Upper lobe of left lung (tissue), 6 donors: Measurements from ENCODE around the gene CD247. TPM values are rescaled to one million over a fixed set of nuclear protein-coding genes. Genes with fewer than 3 reads are reported as not detected.

Source experiments
- ATAC-seq, 2 donors: fragments of 200-7000 bp; cut with Tn5 transposase; one replicate each; pipeline ENCODE4 v1.9.1; 2022; ENCODE audit warnings: mild to moderate bottlenecking in 2 of 2, moderate library complexity in 2 of 2; ENCODE audit not compliant: low FRiP score in 2 of 2
- DNase-seq, 2 donors: peaks; one replicate each; pipeline ENCODE4 v3.0.0-alpha.2; 2019 to 2020
- H3K27ac ChIP-seq, 4 donors: fragments of 200-600 bp; sonication (generic); one replicate each; pipeline ENCODE4 v1.5.1; 2016 to 2019
- H3K27me3 ChIP-seq, 4 donors: fragments of 200-600 bp; sonication (generic); one replicate each; pipeline ENCODE4 v1.5.1; 2017 to 2019
- H3K36me3 ChIP-seq, 4 donors: fragments of 200-600 bp; sonication (generic); one replicate each; pipeline ENCODE4 v1.5.1; 2016 to 2019
- H3K4me1 ChIP-seq, 4 donors: fragments of 200-600 bp; sonication (generic); one replicate each; pipeline ENCODE4 v1.5.1; 2018 to 2019
- H3K4me3 ChIP-seq, 4 donors: fragments of 200-600 bp; sonication (generic); one replicate each; pipeline ENCODE4 v1.5.1; 2017 to 2019; ENCODE audit warnings: mild to moderate bottlenecking in 2 of 4, moderate library complexity in 1 of 4
- H3K9me3 ChIP-seq, 4 donors: fragments of 200-600 bp; sonication (generic); one replicate each; pipeline ENCODE4 v1.5.1; 2018 to 2019
- EP300 ChIP-seq, 4 donors: sonication (generic); formaldehyde crosslinking; IDR thresholded peaks; one replicate each; pipeline ENCODE4 v1.5.1; 2017; ENCODE audit warnings: antibody characterized with exemption in 4 of 4, control low read depth in 2 of 4
- POLR2A ChIP-seq, 4 donors: fragments of 450-650 bp; IDR thresholded peaks; one replicate each; pipeline ENCODE4 v1.5.1; 2016 to 2017; ENCODE audit warnings: antibody characterized with exemption in 4 of 4, mild to moderate bottlenecking in 2 of 4
- POLR2AphosphoS5 ChIP-seq, 2 donors: sonication (generic); formaldehyde crosslinking; IDR thresholded peaks; one replicate each; pipeline ENCODE4 v1.5.1; 2017; ENCODE audit warnings: antibody characterized with exemption in 2 of 2
- WGBS, 2 donors: methylation state at CpG; one replicate each; pipeline ENCODE4 v1.1.5; 2017 to 2018; 5-methylcytosine and 5-hydroxymethylcytosine counted together
- total RNA-seq, 6 donors: library from RNA; depleted of rRNA in 4 of 6; stranded (reverse); fragments of >200 nt in 4 of 6; gene quantifications; one replicate each; pipeline versions ENCODE4 v1.1.0 to v1.2.1, GENCODE V29; 2016 to 2021
- TF ChIP-seq, protein P1 (sequence below), 6 experiments: fragments of 450-650 bp in 4 of 6; fragments of 200-600 bp in 2 of 6; sonication (generic) in 2 of 6; IDR thresholded peaks; one replicate each; pipeline ENCODE4 v1.5.1; 2016 to 2019; ENCODE audit warnings: antibody characterized with exemption in 6 of 6
- donor health status: DM: no; HTN: no; CAD: no; lungs with moderate emphysema.
- donor health status: DM: no; HTN: yes; CAD: no; lungs with severe emphysema.

CD247 gene
- total RNA-seq, 6 donors from 2014 or later, result 5.0 to 14.7 (median 8.7) TPM

DNA sequence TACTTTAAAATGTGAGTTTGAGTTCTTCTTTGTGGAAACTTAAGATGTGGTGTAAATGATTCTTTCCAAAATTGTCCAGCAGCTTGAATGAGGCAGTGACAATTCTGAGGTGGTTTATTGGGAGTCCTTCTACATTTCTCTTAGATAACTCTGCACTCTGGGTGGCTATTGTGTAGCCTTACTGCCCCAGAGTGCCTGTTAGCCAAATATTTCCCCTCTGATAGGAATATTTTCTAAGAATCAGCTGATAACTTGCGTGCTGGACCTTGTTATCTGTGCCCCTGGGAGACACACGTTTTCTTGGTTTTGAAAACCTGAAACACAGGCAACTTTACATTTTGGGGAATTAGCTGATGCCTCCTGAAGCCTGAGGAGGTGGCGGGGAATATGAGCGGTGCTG, 91.6 kb downstream of the CD247 start:
- no peak overlapping the region for H3K27ac ChIP-seq
- TF ChIP-seq POLR2A (IDR thresholded peaks at IDR 0.05) (no peak), POLR2AphosphoS5 (IDR thresholded peaks at IDR 0.05) (no peak), EP300 (IDR thresholded peaks at IDR 0.05) (no peak)
- TF ChIP-seq, protein P1, sequence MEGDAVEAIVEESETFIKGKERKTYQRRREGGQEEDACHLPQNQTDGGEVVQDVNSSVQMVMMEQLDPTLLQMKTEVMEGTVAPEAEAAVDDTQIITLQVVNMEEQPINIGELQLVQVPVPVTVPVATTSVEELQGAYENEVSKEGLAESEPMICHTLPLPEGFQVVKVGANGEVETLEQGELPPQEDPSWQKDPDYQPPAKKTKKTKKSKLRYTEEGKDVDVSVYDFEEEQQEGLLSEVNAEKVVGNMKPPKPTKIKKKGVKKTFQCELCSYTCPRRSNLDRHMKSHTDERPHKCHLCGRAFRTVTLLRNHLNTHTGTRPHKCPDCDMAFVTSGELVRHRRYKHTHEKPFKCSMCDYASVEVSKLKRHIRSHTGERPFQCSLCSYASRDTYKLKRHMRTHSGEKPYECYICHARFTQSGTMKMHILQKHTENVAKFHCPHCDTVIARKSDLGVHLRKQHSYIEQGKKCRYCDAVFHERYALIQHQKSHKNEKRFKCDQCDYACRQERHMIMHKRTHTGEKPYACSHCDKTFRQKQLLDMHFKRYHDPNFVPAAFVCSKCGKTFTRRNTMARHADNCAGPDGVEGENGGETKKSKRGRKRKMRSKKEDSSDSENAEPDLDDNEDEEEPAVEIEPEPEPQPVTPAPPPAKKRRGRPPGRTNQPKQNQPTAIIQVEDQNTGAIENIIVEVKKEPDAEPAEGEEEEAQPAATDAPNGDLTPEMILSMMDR (IDR thresholded peaks at IDR 0.05), result no peak
- H3K9me3 ChIP-seq, result no peaks in the 10 kb centered on the region
- H3K27me3 ChIP-seq, result no peaks in the 10 kb centered on the region
- H3K36me3 ChIP-seq, result no peaks in the 10 kb centered on the region
- 91 to 100% methylated on average over 3 to 4 of the region's 4 CpGs for WGBS, 2 donors
- no peak overlapping the region for H3K4me3 ChIP-seq
- no peak for DNase-seq
- H3K4me1 ChIP-seq, result peaks cover 0 to 12% (median 3%) of the 10 kb centered on the region in 4 donors
- ATAC-seq, result no peak

DNA sequence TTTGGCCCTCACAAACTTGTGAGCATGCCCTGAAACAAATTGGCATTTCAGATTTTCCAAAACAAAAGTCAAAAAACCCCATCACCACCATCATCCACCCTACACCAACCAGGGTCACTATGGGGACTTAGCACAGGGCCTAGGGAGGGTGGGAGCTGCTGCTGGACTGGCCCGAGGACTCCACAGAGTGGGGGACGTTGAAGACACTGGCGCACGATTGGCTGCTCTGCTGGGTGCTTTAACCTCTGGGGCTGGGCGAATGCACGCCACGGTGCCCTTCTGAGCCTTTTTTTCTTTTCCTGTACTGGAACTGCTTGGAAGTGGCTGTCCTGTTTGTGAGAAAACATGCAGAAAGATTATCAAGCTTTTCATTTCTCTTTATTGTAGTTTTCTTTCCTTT, 92.8 kb downstream of the CD247 start:
- H3K4me3 ChIP-seq, result no peak overlapping the region
- H3K9me3 ChIP-seq, result no peaks in the 10 kb centered on the region
- no peaks in the 10 kb centered on the region for H3K27me3 ChIP-seq
- no peak overlapping the region for H3K27ac ChIP-seq
- no peaks in the 10 kb centered on the region for H3K36me3 ChIP-seq
- WGBS, 2 donors, result 94 to 96% methylated on average over 7 of the region's 7 CpGs
- peaks cover 0 to 12% (median 3%) of the 10 kb centered on the region in 4 donors for H3K4me1 ChIP-seq
- TF ChIP-seq EP300 (IDR thresholded peaks at IDR 0.05) (no peak), POLR2A (IDR thresholded peaks at IDR 0.05) (no peak), POLR2AphosphoS5 (IDR thresholded peaks at IDR 0.05) (no peak)
- TF ChIP-seq, protein P1 (IDR thresholded peaks at IDR 0.05), result no peak
- DNase-seq, result no peak
- no peak for ATAC-seq

DNA sequence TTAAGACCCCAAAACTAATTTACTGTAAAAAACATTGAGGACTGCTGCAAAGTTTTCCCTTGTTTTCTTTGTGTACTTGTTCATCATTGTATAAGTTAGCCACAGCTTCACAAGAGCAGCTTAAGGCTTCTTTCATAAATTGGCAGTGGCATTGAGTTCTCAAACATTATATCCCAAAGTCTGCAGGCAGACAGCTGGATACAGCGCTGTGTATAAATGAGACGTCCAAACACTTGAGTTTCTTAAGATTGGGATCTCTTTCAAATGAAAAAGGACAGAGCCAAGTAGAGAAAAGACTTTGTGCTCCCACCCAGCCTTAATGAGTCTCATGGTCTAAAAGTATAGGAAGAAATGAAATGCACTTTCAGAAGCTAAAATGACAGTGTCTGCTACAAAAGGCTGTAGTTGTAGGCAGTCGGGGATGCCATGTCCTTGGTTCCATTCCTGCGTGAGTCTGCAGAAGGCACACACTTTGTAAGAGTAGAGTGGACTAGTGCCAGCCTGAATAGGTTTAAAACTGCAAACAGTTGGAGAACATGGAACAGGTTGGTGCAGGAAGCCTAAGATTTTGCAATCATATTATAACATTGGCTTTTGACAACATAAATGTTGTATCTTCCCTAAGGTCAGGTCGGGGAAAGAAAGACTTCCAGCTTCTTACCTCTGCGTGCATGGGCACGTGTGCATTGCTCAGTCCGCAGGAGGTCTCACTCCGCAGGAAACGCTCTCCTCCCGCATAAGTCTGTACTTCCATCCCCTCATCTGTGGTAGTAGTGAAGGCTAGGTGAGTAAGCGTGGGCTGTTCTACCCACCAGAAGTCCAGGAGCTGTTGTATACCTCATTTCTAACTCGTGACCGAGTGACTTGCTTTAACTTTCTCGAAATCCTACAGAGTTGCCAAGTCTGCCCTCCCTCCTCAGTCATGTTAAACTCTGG, 94.4 kb downstream of the CD247 start:
- H3K27me3 ChIP-seq, result no peaks in the 10 kb centered on the region
- no peaks in the 10 kb centered on the region for H3K9me3 ChIP-seq
- H3K36me3 ChIP-seq, result no peaks in the 10 kb centered on the region
- DNase-seq, result no peak
- peaks cover 0 to 12% (median 3%) of the 10 kb centered on the region in 4 donors for H3K4me1 ChIP-seq
- no peak overlapping the region for H3K4me3 ChIP-seq
- no peak overlapping the region for H3K27ac ChIP-seq
- TF ChIP-seq, protein P1 (IDR thresholded peaks at IDR 0.05), result no peak
- ATAC-seq, result no peak
- WGBS, 2 donors, result 74 to 82% methylated on average over 15 of the region's 15 CpGs

DNA sequence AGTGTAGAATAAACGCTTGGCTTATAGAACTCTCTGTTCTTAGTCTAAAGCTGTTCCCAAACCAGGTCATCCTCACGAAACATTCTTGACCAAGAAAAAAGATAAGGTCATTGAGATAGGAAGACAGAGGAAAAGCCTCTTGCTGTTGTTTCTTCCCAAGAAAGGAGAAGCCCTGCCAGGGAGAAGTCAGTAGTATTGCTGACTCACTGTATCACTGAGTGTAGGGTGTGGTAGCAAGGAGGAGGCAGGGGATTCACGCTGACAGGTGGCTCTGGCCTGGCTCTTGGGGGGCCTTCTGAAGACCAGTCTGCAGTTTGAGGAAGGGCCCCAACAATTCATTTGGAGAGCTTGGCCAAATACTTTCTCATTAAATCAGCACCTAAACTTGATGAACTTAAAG, 97.8 kb downstream of the CD247 start:
- WGBS, 2 donors, result 28 to 55% methylated on average over 3 of the region's 3 CpGs
- ATAC-seq, result no peak

More for the DNA sequence above, 97.8 kb downstream of the CD247 start:
- peaks cover 0 to 9% (median 1%) of the 10 kb centered on the region in 4 donors for H3K36me3 ChIP-seq
- TF ChIP-seq EP300 (IDR thresholded peaks at IDR 0.05) (no peak), POLR2AphosphoS5 (IDR thresholded peaks at IDR 0.05) (no peak), POLR2A (IDR thresholded peaks at IDR 0.05) (no peak)
- TF ChIP-seq, protein P1 (IDR thresholded peaks at IDR 0.05), result no peak
- no peak for DNase-seq
- peaks cover 0 to 20% (median 6%) of the 10 kb centered on the region in 4 donors for H3K4me1 ChIP-seq
- H3K27ac ChIP-seq, result no peak overlapping the region
- H3K4me3 ChIP-seq, result no peak overlapping the region
- no peaks in the 10 kb centered on the region for H3K27me3 ChIP-seq
- H3K9me3 ChIP-seq, result no peaks in the 10 kb centered on the region
